ENCODE results near the gene ARPIN.

DNA sequence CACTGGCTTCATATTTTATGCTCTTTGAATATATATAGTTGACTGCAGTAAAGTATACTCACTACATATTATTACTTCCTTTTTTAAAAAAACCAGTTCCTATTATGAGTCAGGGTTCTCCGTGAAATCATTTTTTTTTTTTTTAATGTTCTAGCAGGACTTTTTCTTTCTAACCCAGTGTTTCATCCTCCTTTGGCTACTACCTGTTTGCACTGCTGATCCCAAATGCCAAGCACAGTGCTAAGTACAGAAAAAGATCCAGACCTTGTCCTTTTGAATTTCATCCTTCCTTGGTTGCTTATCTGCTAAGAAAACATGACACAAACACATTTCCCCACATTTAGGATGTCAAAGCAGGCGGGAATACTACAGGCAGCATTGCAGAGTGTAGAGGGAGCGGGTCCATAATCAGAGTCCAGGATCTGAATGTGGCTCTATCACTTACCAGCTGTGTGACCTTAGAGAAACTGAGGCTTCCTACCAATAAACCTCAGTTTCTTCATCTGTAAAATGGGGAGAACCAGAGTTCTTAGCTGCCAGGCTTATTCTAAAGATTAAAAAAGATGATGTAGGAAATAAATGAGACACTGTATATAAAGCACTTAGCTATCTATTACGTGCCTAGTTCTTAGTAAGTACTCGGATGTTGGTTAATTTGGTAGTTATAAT, 60.9 kb downstream of the ARPIN start:
- TF ChIP-seq, protein P1, sequence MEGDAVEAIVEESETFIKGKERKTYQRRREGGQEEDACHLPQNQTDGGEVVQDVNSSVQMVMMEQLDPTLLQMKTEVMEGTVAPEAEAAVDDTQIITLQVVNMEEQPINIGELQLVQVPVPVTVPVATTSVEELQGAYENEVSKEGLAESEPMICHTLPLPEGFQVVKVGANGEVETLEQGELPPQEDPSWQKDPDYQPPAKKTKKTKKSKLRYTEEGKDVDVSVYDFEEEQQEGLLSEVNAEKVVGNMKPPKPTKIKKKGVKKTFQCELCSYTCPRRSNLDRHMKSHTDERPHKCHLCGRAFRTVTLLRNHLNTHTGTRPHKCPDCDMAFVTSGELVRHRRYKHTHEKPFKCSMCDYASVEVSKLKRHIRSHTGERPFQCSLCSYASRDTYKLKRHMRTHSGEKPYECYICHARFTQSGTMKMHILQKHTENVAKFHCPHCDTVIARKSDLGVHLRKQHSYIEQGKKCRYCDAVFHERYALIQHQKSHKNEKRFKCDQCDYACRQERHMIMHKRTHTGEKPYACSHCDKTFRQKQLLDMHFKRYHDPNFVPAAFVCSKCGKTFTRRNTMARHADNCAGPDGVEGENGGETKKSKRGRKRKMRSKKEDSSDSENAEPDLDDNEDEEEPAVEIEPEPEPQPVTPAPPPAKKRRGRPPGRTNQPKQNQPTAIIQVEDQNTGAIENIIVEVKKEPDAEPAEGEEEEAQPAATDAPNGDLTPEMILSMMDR (IDR thresholded peaks at IDR 0.05) = no peak
- TF ChIP-seq POLR2A (IDR thresholded peaks at IDR 0.05) = no peak

Measured in right lobe of liver (tissue), 4 donors.